Middle frontal gyrus (tissue), 1 donor: ENCODE data around the gene LEMD3.
"Not testable (repeated sequence)": the region's sequence is repeated elsewhere in the genome, so short reads cannot be mapped to it uniquely, and the experiment has no call there.

Experiments used
- DNase-seq: peaks from one replicate; pipeline ENCODE4 v3.0.0-alpha.2; 2015; ENCODE audit warnings: low spot score; ENCODE audit errors: extremely low spot score

LEMD3 gene

GRCh38 chr12:65278576-65279368 is 109.4 kb downstream of the LEMD3 start, which contains the start of gene MSRB3:
Gene MSRB3 (plus strand): TSS chr12:65278683. CDS start chr12:65308580, 29,897 bp downstream.
- DNase-seq, result no peak

- no peak for DNase-seq
These were observed 110.2 kb downstream of the LEMD3 start for GRCh38 chr12:65279369-65280112.

- DNase-seq, result no peak
These were observed 110.9 kb downstream of the LEMD3 start for GRCh38 chr12:65280306-65280705.

- DNase-seq, result no peak
These were observed 113.5 kb downstream of the LEMD3 start for GRCh38 chr12:65282840-65283239.

GRCh38 chr12:65285532-65285931 is 116.1 kb downstream of the LEMD3 start:
- not testable (repeated sequence) for DNase-seq

- no peak for DNase-seq
These were observed 118.0 kb downstream of the LEMD3 start for GRCh38 chr12:65287426-65287825.

- no peak for DNase-seq
These were observed 122.9 kb downstream of the LEMD3 start for GRCh38 chr12:65292241-65292640.

GRCh38 chr12:65293735-65294134 is 124.4 kb downstream of the LEMD3 start:
- no peak for DNase-seq

- no peak for DNase-seq
These were observed 125.4 kb downstream of the LEMD3 start for GRCh38 chr12:65294641-65295262.

GRCh38 chr12:65296508-65297265 is 127.3 kb downstream of the LEMD3 start:
- DNase-seq, result no peak
